PFSK-1 (cell line): ENCODE measurements around the gene FAR2.

Experiments used
- FOXP2 ChIP-seq: optimal IDR thresholded peaks from 2 replicates; pipeline ENCODE3; 2011; ENCODE audit warnings: borderline replicate concordance, control low read depth, inconsistent platforms; ENCODE audit not compliant: insufficient read depth; ENCODE audit errors: extremely low read length, extremely low read depth
- POLR2AphosphoS5 ChIP-seq: IDR thresholded peaks from 2 replicates; pipeline ENCODE4 v1.6.1; 2012; ENCODE audit warnings: low read depth, mild to moderate bottlenecking, control low read depth, low read length, moderate library complexity
- REST ChIP-seq, 2 experiments: IDR thresholded peaks; 2 replicates each; pipeline versions ENCODE4 v1.6.1 to v1.8.0; 2011 to 2012; ENCODE audit warnings: low read depth in 2 of 2, low read length in 2 of 2, control low read depth in 1 of 2, inconsistent platforms in 1 of 2, mild to moderate bottlenecking in 1 of 2, moderate library complexity in 1 of 2; ENCODE audit not compliant: insufficient read depth in 1 of 2
- SIN3A ChIP-seq: IDR thresholded peaks from 2 replicates; pipeline ENCODE4 v1.6.1; 2012; ENCODE audit warnings: mild to moderate bottlenecking, low read length, moderate library complexity, borderline replicate concordance; ENCODE audit not compliant: insufficient read depth
- TAF1 ChIP-seq: IDR thresholded peaks from 2 replicates; pipeline ENCODE4 v1.6.1; 2012; ENCODE audit warnings: low read length, control low read depth, borderline replicate concordance; ENCODE audit not compliant: insufficient read depth

The FAR2 gene

GRCh38 chr12:29132316-29132715 is 16.8 kb upstream of the FAR2 start:
- no peak for TF ChIP-seq TAF1
- no peak for TF ChIP-seq POLR2AphosphoS5
- no peak for TF ChIP-seq REST (IDR thresholded peaks at IDR 0.05; ENCODE audit: insufficient read depth in 1 of 2, low read depth in 2 of 2, low read length in 2 of 2)
- no peak for TF ChIP-seq FOXP2
- no peak for TF ChIP-seq SIN3A

GRCh38 chr12:29133181-29133580 is 15.9 kb upstream of the FAR2 start:
- no peak for TF ChIP-seq SIN3A
- TF ChIP-seq REST (IDR thresholded peaks at IDR 0.05; ENCODE audit: insufficient read depth in 1 of 2, low read depth in 2 of 2, low read length in 2 of 2), result no peak
- TF ChIP-seq TAF1, result no peak
- no peak for TF ChIP-seq FOXP2
- TF ChIP-seq POLR2AphosphoS5, result no peak

- TF ChIP-seq POLR2AphosphoS5 (no peak), FOXP2 (no peak), SIN3A (no peak), TAF1 (no peak), REST (IDR thresholded peaks at IDR 0.05; ENCODE audit: insufficient read depth in 1 of 2, low read depth in 2 of 2, low read length in 2 of 2) (no peak)
Measured at GRCh38 chr12:29133680-29134079, 15.4 kb upstream of the FAR2 start.

GRCh38 chr12:29145372-29146170 is 3.5 kb upstream of the FAR2 start:
- no peak for TF ChIP-seq TAF1

- TF ChIP-seq TAF1, result no peak
Measured at GRCh38 chr12:29146196-29146595, 2.9 kb upstream of the FAR2 start.

- no peak for TF ChIP-seq REST (IDR thresholded peaks at IDR 0.05; ENCODE audit: insufficient read depth in 1 of 2, low read depth in 2 of 2, low read length in 2 of 2)
- TF ChIP-seq TAF1, result no peak
- no peak for TF ChIP-seq SIN3A
- no peak for TF ChIP-seq POLR2AphosphoS5
- no peak for TF ChIP-seq FOXP2
Measured at GRCh38 chr12:29147731-29148595, 1.1 kb upstream of the FAR2 start.
